Uterus (tissue), 2 donors: ENCODE results near the gene ATL2.

Experiments used
- POLR2A ChIP-seq, 2 donors: fragments of 450-650 bp; IDR thresholded peaks; one replicate each; pipeline ENCODE4 v1.6.1; 2016; ENCODE audit warnings: antibody characterized with exemption in 2 of 2, mild to moderate bottlenecking in 1 of 2, moderate library complexity in 1 of 2
- TF ChIP-seq, protein P1 (sequence below), 4 experiments: fragments of 200-600 bp in 2 of 4; fragments of 450-650 bp in 2 of 4; sonication (generic) in 2 of 4; IDR thresholded peaks; one replicate each; pipeline ENCODE4 v1.5.1; 2016 to 2019; ENCODE audit warnings: antibody characterized with exemption in 4 of 4, mild to moderate bottlenecking in 2 of 4, moderate library complexity in 1 of 4

DNA sequence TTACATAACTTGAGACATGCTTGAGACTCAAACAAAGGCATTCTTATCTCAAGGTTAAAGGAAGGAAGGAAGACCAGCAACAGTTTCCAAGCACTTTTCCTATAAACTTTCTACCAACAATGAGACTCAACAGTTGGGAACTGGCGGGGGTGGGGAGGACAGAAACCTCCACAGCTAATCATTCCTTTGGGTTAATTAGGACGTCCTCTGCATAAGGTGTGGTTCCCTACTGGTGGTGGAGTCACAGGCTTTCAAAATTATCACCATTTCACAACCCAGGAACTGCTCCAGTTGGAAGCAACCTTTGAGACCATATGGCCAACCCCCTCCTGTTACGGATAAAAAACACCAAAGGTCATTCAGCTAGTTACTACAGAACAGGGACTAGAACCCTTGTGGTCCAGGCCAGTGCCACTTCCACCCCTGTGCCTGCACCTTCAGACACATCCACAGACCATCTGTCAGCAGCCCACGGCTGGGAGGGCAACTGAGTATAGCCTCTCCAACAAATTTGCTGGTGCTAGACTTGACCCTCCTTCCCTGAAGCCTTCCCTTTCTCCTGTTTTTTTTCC lies 30.1 kb upstream of the ATL2 start:
- TF ChIP-seq, protein P1, sequence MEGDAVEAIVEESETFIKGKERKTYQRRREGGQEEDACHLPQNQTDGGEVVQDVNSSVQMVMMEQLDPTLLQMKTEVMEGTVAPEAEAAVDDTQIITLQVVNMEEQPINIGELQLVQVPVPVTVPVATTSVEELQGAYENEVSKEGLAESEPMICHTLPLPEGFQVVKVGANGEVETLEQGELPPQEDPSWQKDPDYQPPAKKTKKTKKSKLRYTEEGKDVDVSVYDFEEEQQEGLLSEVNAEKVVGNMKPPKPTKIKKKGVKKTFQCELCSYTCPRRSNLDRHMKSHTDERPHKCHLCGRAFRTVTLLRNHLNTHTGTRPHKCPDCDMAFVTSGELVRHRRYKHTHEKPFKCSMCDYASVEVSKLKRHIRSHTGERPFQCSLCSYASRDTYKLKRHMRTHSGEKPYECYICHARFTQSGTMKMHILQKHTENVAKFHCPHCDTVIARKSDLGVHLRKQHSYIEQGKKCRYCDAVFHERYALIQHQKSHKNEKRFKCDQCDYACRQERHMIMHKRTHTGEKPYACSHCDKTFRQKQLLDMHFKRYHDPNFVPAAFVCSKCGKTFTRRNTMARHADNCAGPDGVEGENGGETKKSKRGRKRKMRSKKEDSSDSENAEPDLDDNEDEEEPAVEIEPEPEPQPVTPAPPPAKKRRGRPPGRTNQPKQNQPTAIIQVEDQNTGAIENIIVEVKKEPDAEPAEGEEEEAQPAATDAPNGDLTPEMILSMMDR (IDR thresholded peaks at IDR 0.05), result no peak
- no peak for TF ChIP-seq POLR2A (IDR thresholded peaks at IDR 0.05)
